Colonic mucosa (tissue), 4 donors: ENCODE data around the gene ECI2. TPM values are rescaled to one million over a fixed set of nuclear protein-coding genes. Genes with fewer than 3 reads are reported as not detected.

ENCODE experiments used
- DNase-seq: peaks from one replicate; pipeline ENCODE4 v3.0.0-alpha.2; 2020
- H3K27ac ChIP-seq: fragments of 200-600 bp; one replicate; pipeline ENCODE4 v1.8.0; 2021
- H3K27me3 ChIP-seq: fragments of 200-600 bp; one replicate; pipeline ENCODE4 v1.8.0; 2021
- H3K36me3 ChIP-seq: fragments of 200-600 bp; one replicate; pipeline ENCODE4 v1.8.0; 2021
- H3K4me1 ChIP-seq: fragments of 200-600 bp; one replicate; pipeline ENCODE4 v1.8.0; 2021; ENCODE audit warnings: mild to moderate bottlenecking
- H3K4me3 ChIP-seq: fragments of 200-600 bp; one replicate; pipeline ENCODE4 v1.8.0; 2021
- H3K9ac ChIP-seq, 2 donors: one replicate each; pipeline ENCODE4 v1.7.0; 2013; ENCODE audit warnings: control low read depth in 2 of 2, low read depth in 2 of 2, low read length in 2 of 2
- H3K9me3 ChIP-seq: fragments of 200-600 bp; one replicate; pipeline ENCODE4 v1.8.0; 2021
- CTCF ChIP-seq: fragments of 200-600 bp; IDR thresholded peaks from one replicate; pipeline ENCODE4 v1.8.0; 2022; ENCODE audit warnings: antibody characterized with exemption, mild to moderate bottlenecking
- intact Hi-C: fragments of 100-400 bp; cut with DNase I; formaldehyde crosslinking; loops from one replicate; pipeline ENCODE4 v1.14.1; 2022
- total RNA-seq, 2 donors: library from RNA; stranded (reverse); fragmentation: NEBNext Ultra II Directional in 1 of 2; extraction: Animal tissue kit (Norgen Biotek cat#: 25700) in 1 of 2; gene quantifications; one replicate each; pipeline ENCODE4 v1.2.1, GENCODE V29; 2021
- donor health status: healthy.
- donor health status: DM: no; HTN: no; CAD: no.
- donor health status: DM: no; HTN: no; CAD: no.

Gene ECI2
- total RNA-seq, 2 donors from 2014 or later = 65.5 to 94.8 TPM

DNA sequence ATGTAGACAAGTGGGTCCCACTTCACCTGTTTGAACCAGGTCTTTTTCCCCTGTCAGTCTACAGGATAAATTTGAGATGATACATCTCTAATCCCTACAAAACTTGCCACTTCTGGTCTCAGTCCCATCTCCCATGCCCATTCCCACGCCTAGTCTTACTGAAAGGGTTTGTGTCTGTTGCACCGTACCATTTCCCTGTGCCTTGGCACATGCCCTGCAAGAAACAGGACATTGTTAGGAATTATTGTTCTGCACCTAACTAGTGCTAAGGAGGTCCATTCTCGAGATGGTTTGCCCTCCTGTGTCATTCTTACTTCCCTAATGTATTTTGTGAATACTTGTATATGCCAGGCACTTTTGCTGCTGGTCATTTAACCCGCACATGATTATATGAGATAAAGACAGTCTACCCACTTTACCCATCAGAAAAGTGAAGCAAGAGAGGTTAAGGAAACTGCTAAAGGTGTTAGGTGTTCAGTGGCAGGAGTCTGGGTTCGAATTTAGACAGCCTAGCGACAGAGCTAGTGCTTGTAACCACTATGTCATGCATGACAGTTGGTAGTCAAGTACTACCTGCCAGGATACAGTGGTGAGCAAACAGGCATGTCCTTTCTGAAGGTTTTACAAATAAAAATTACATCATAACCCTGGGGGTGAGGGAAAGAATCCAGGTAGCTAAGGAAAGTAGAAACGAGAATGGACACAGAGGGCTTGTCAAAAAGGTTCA lies 69.2 kb downstream of the ECI2 start:
- Histone ChIP-seq H3K36me3 (peaks cover 6% of the 10 kb centered on the region), H3K9ac (no peak overlapping the region), H3K27ac (no peak overlapping the region), H3K4me1 (no peaks in the 10 kb centered on the region), H3K9me3 (no peaks in the 10 kb centered on the region), H3K27me3 (no peaks in the 10 kb centered on the region), H3K4me3 (no peak overlapping the region)
- intact Hi-C loops = no loop called here
- DNase-seq = no peak
- TF ChIP-seq CTCF = no peak

Other genes starting within 250 kb of the ECI2 start
- gene FAM217A, start 56.4 kb downstream of the ECI2 start, total RNA-seq = not detected